Measurements from ENCODE around the gene FSHB. TPM values are rescaled to one million over a fixed set of nuclear protein-coding genes. Genes with fewer than 3 reads are reported as not detected.

Gene FSHB
- total RNA-seq, 1 donor from 2014 or later, result not detected

DNA sequence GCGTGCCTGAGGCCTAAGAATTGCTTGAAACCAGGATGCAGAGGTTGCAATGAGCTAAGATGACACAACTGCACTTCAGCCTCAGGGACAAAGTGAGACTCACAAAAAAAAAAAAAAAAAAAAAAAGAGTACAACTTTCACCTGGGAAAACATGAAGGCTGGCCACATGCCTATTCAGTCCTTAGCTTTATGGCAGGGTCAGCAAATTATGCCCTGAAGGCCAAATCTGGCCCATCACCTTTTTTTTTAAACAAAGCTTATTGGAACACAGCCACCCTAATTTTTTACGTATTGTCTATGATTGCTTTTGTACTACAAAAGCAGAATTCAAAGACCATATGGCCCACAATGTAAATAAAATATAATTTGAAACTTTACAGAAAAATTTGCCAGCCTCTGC, 8.2 kb downstream of the FSHB start:
- Histone ChIP-seq H3K27me3 (no peaks in the 10 kb centered on the region), H3K4me3 (no peak overlapping the region), H3K9me3 (ENCODE audit: low read depth) (no peaks in the 10 kb centered on the region)

DNA sequence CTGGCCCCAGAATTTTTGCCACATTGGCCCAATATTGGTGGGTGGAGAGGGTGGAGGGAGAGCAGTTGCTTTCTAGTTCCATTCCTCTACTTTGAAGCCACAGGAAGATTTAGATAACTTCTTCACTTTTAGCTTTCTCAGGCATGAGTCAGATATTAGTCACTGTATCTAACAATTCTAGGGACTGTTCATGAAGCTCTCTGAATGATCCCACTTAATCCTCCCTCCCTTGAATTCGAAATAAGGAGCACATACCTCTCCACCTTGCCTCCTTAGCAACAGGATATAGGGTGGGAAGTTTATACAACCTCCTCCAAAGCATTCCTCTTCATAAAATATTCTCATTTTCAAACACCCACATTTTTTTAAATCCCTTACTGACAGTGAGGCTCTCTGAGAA, 13.5 kb downstream of the FSHB start:
- Mint-ChIP-seq H3K27me3 (ENCODE audit: insufficient read depth, low read depth) (no peaks in the 10 kb centered on the region), H3K4me3 (no peak overlapping the region), H3K36me3 (no peaks in the 10 kb centered on the region), H3K27ac (peak overlapping the region; percentile 39), H3K9me3 (no peaks in the 10 kb centered on the region), H3K4me1 (peaks cover 22% of the 10 kb centered on the region)
- Histone ChIP-seq H3K4me2 (no peak overlapping the region), H3K9me3 (ENCODE audit: low read depth) (no peaks in the 10 kb centered on the region), H3K9ac (no peak overlapping the region), H3K4me1 (no peaks in the 10 kb centered on the region), H3K79me2 (ENCODE audit: low read depth) (no peaks in the 10 kb centered on the region), H3K4me3 (no peak overlapping the region), H3F3A (ENCODE audit: low read depth) (no peaks in the 10 kb centered on the region), H3K27ac (no peak overlapping the region), H2AFZ (replicated peaks) (no peak overlapping the region), H3K27me3 (no peaks in the 10 kb centered on the region), H3K36me3 (no peaks in the 10 kb centered on the region), H4K20me1 (ENCODE audit: low read depth) (no peaks in the 10 kb centered on the region)
- TF ChIP-seq, protein P1, sequence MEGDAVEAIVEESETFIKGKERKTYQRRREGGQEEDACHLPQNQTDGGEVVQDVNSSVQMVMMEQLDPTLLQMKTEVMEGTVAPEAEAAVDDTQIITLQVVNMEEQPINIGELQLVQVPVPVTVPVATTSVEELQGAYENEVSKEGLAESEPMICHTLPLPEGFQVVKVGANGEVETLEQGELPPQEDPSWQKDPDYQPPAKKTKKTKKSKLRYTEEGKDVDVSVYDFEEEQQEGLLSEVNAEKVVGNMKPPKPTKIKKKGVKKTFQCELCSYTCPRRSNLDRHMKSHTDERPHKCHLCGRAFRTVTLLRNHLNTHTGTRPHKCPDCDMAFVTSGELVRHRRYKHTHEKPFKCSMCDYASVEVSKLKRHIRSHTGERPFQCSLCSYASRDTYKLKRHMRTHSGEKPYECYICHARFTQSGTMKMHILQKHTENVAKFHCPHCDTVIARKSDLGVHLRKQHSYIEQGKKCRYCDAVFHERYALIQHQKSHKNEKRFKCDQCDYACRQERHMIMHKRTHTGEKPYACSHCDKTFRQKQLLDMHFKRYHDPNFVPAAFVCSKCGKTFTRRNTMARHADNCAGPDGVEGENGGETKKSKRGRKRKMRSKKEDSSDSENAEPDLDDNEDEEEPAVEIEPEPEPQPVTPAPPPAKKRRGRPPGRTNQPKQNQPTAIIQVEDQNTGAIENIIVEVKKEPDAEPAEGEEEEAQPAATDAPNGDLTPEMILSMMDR (IDR thresholded peaks at IDR 0.05), result no peak
- TF ChIP-seq EZH2phosphoT487 (IDR thresholded peaks at IDR 0.05), result no peak
- TF ChIP-seq EZH2 (IDR thresholded peaks at IDR 0.05), result no peak
- no peak for DNase-seq (ENCODE audit: low spot score)

More for the DNA sequence above, 8.2 kb downstream of the FSHB start:
- no peak for TF ChIP-seq EZH2phosphoT487 (IDR thresholded peaks at IDR 0.05)
- Histone ChIP-seq H3K9ac (no peak overlapping the region), H3K36me3 (no peaks in the 10 kb centered on the region), H3K27ac (no peak overlapping the region), H3K79me2 (ENCODE audit: low read depth) (no peaks in the 10 kb centered on the region), H4K20me1 (ENCODE audit: low read depth) (no peaks in the 10 kb centered on the region), H2AFZ (replicated peaks) (no peak overlapping the region), H3K4me2 (no peak overlapping the region), H3F3A (ENCODE audit: low read depth) (no peaks in the 10 kb centered on the region), H3K4me1 (no peaks in the 10 kb centered on the region)
- H3K36me3 Mint-ChIP-seq, result no peaks in the 10 kb centered on the region
- no peak overlapping the region for H3K27ac Mint-ChIP-seq
- H3K27me3 Mint-ChIP-seq (ENCODE audit: insufficient read depth, low read depth), result no peaks in the 10 kb centered on the region
- peaks cover 8% of the 10 kb centered on the region for H3K4me1 Mint-ChIP-seq
- H3K4me3 Mint-ChIP-seq, result no peak overlapping the region
- no peak for DNase-seq (ENCODE audit: low spot score)
- H3K9me3 Mint-ChIP-seq, result peaks cover 2% of the 10 kb centered on the region

DNA sequence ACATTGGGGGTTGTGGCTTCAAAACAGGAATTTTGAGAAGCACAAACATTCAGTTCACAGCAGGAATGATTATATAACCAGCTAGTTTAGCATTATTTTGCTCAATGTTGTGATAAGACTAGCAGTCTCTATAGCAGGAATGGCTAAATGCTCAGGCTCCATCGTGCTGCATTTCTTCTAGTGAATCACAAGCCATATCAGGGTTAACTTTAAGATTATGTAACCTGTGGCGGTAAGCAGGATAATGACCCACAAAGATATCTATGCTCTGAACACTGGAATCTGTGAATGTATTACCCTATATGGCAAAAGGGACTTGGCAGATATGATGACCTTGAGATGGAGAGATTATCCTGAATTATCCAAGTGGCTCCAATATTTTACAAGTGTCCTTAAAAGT, 14.8 kb downstream of the FSHB start:
- no peak overlapping the region for H3K9ac ChIP-seq
- no peaks in the 10 kb centered on the region for H3K27me3 Mint-ChIP-seq (ENCODE audit: insufficient read depth, low read depth)
- H3K4me1 Mint-ChIP-seq, result peaks cover 22% of the 10 kb centered on the region
- no peak overlapping the region for H3K4me3 Mint-ChIP-seq
- H3K27me3 ChIP-seq, result no peaks in the 10 kb centered on the region
- H3K4me3 ChIP-seq, result no peak overlapping the region
- H3K36me3 ChIP-seq, result no peaks in the 10 kb centered on the region
- H3K79me2 ChIP-seq (ENCODE audit: low read depth), result no peaks in the 10 kb centered on the region
- no peaks in the 10 kb centered on the region for H4K20me1 ChIP-seq (ENCODE audit: low read depth)
- H2AFZ ChIP-seq (replicated peaks), result no peak overlapping the region
- no peaks in the 10 kb centered on the region for H3K36me3 Mint-ChIP-seq
- no peaks in the 10 kb centered on the region for H3K9me3 Mint-ChIP-seq
- H3F3A ChIP-seq (ENCODE audit: low read depth), result no peaks in the 10 kb centered on the region
- H3K4me2 ChIP-seq, result no peak overlapping the region
- H3K27ac ChIP-seq, result no peak overlapping the region
- TF ChIP-seq, protein P1 (IDR thresholded peaks at IDR 0.05), result no peak
- TF ChIP-seq EZH2 (IDR thresholded peaks at IDR 0.05) (no peak), EZH2phosphoT487 (IDR thresholded peaks at IDR 0.05) (no peak)
- no peak overlapping the region for H3K27ac Mint-ChIP-seq
- H3K9me3 ChIP-seq (ENCODE audit: low read depth), result no peaks in the 10 kb centered on the region
- no peaks in the 10 kb centered on the region for H3K4me1 ChIP-seq
- DNase-seq (ENCODE audit: low spot score), result no peak

DNA sequence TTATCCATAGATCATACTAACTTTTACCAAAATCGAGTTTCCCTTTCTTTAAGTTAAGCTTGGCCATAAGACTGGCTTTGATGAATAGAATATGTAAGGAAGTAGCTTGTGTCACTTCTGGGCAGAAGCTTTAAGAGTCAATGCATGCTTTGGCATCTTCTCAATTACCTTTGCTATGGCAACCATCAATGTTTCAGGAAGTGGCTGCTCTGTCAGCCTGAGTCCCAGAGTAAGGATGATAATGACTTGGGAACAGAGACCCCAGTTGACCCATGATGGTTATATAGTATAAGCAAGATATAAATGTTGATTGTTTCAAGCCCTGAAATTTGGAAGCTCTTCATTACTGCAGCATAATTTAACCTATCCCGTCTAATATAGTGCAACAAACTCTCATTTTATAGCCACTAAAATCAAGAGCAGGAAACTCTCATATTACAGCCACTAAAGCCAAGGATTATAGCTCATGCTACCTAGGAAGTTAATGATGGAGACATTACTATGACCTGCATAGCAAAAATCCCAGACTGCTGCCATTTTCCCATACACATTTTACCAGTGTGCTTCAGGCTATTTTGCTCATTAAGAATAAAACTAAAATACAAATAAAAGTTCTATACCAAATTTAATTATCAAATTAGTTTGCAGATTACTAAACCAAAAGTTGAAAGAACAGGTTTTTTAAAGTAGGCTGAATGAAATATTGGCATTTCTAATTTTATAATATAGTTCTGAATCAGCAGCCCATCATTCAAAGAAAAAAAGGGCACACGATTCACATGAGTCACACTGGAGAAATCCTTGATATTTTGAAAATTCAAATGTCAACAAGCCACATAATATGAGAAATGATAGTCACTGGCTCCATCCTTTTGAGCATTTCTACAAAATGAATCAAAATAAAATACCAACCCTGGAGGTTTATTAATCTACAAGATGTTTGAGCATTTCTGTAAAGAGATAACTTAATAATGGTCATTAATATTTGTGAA, 23.8 kb downstream of the FSHB start:
- Mint-ChIP-seq H3K36me3 (no peaks in the 10 kb centered on the region), H3K27me3 (ENCODE audit: insufficient read depth, low read depth) (peaks cover 2% of the 10 kb centered on the region), H3K4me1 (peaks cover 11% of the 10 kb centered on the region), H3K9me3 (no peaks in the 10 kb centered on the region), H3K27ac (no peak overlapping the region), H3K4me3 (no peak overlapping the region)
- Histone ChIP-seq H3K27me3 (no peaks in the 10 kb centered on the region), H3K9ac (no peak overlapping the region), H3K79me2 (ENCODE audit: low read depth) (no peaks in the 10 kb centered on the region), H2AFZ (replicated peaks) (no peak overlapping the region), H3F3A (ENCODE audit: low read depth) (no peaks in the 10 kb centered on the region), H3K36me3 (no peaks in the 10 kb centered on the region), H3K4me3 (no peak overlapping the region), H3K9me3 (ENCODE audit: low read depth) (no peaks in the 10 kb centered on the region), H3K4me2 (no peak overlapping the region), H3K4me1 (no peaks in the 10 kb centered on the region), H3K27ac (no peak overlapping the region), H4K20me1 (ENCODE audit: low read depth) (no peaks in the 10 kb centered on the region)
- no peak for TF ChIP-seq EZH2 (IDR thresholded peaks at IDR 0.05)
- TF ChIP-seq, protein P1 (IDR thresholded peaks at IDR 0.05), result no peak
- no peak for TF ChIP-seq EZH2phosphoT487 (IDR thresholded peaks at IDR 0.05)
- no peak for DNase-seq (ENCODE audit: low spot score)

All from neural progenitor cell (in vitro differentiated cells).